Measurements from ENCODE around the gene FATE1.

Gene FATE1

DNA sequence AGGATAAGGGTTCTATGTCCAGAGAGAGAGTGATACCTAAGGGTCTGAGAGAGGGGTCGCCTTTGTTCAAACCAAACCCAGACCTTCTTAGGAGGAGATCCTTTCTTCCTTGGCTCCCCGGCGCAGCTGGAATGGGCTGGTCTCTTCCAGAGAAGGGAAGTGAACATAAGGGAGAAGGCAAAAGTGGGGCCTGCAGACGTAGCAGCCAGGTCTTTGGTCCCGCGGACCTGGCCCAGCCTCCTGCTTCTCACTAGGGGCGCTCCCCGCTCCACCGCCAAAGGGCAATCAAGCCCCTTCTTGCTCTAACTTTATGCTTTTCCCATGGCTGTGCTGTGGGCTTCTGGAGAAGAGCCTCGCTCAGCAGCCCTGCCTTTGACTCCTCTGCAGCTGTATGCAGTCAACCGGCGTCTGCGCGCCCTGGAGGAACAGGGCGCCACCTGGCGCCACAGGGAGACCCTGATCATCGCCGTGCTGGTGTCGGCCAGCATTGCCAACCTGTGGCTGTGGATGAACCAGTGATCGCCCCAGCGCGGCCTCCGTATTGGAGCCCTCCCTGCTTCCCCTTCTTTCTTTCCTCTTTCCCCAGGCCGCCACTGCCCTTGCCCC lies 6.5 kb downstream of the FATE1 start:
- no peak for TF ChIP-seq ZNF274 (IDR thresholded peaks at IDR 0.05; ENCODE audit: low read depth, low read length)
- H3K4me3 ChIP-seq (ENCODE audit: low read length): no peak overlapping the region

DNA sequence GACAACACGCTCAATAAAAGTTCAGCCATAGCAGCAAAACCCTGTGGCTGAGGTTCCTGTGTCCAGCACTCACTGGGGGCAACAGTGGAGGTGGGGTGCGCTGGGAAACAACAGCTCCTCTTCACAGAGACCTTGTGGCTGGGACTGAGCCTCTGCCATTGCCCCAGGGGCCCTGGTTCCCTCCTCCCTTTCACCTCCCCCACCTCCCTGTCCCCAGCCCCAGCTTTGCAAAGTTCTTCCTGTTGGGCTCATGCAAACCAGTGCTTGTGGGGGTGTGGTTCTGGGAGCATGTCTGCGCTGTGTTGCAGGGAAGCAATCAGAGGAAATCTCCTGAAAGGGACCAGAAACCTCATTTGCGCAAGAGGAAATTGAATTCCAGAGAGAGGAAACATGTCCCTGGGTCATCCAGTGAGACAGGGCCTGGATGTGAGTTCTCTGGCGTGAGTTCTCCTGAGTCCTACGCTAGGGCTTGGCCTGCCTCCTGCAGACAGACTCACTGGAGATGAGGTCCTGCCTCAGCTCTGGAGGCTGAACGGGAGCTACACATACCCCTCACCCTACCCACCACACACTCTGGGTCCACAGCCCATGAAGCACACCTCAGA lies 7.4 kb downstream of the FATE1 start:
- no peak for TF ChIP-seq ZNF274 (IDR thresholded peaks at IDR 0.05; ENCODE audit: low read depth, low read length)
- H3K4me3 ChIP-seq (ENCODE audit: low read length): no peak overlapping the region

DNA sequence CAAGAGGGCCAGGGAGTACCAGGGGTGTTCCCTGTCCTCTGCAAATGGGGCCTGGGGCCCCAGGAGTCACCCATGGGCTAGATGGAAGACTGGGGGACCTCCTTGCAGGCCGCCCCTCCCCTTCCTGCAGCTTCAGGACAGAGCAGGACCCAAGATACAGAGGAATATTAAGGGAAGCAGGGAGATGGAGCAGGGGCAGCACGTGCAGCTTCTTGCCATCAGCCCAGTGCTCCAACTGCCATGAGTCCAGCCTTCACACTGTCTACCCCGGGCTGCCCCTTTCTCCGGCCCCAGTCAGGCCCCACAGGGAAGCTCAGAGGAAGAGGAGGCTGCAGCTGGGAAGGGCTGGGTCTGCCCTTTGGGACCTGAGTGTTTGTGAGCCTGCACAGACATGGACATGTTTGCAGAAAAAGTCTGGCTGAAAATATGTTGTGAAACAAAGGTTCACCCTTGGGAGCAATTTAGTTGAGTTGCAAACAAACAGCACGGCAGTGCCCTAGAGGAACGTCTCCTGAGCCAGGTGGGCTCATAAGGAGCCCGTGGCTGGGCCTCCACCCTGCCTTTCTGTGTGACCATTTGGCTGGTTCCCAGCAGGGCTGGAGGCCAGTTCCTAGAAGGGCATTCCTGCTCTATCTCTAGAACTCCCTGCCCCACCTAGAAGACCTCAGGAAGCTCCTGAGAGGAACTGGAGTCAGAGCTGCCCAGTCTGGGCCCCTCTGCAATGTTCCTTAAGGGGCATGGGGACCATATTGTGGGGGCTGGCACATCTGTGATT lies 8.9 kb downstream of the FATE1 start:
- no peak for TF ChIP-seq ZNF274 (IDR thresholded peaks at IDR 0.05; ENCODE audit: low read depth, low read length)
- H3K4me3 ChIP-seq (ENCODE audit: low read length): no peak overlapping the region

DNA sequence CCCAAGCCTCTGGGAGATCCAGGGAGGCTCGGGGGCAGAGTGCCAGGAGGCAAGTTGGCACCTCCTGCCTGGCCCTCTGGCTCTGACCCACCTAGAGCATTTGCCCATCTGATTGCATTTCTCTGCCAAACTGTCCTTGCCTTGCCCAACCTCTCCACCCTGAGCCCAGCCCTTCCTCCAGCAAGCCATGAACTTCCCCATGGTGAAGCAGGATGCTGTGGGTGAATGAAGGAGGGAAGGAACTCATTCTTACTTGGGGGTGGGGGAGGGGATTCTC lies 9.4 kb downstream of the FATE1 start:
- no peak for TF ChIP-seq ZNF274 (IDR thresholded peaks at IDR 0.05; ENCODE audit: low read depth, low read length)
- H3K4me3 ChIP-seq (ENCODE audit: low read length): no peak overlapping the region

DNA sequence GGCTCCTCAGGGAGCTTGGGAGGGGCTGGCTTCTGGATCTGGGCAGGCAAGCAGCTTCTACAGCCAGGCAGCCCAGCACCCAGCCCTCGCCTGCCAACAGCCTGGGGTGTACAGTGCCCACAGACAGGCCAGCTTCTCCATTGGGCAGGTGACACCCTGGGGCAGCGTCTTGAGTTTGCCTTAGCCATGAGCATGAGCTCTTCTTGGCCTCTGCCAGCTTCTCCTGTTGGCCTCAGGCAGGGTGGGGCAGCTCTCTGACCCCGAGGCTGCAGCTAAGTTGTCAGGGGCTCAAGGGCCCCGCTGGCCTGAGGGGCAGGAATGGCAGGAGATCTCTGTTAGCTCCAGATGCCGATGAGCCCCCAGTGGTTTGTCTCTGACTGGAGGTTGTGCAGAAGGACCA lies 10.9 kb downstream of the FATE1 start:
- no peak overlapping the region for H3K4me3 ChIP-seq (ENCODE audit: low read length)
- TF ChIP-seq ZNF274 (IDR thresholded peaks at IDR 0.05; ENCODE audit: low read depth, low read length): no peak

DNA sequence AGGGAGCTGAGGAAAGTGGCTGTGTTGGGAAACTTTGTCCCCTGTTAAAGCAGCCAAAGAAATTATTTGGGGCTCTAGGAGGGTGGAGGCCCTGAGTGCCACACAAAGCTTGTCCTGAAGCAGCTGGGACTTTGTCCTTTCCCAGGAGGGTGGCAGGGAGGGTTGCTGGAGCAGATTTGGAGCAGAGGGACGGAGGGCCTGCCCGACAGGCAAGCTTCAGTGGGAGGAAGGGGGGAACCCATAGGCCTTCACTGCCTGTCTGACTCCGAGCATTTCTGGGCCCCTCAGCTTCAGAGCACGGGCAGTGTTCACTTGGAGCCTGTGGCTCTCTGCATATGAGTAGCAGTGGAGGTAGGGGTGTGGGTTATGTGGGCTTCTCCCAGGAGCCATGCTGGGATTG lies 11.5 kb downstream of the FATE1 start:
- TF ChIP-seq ZNF274 (IDR thresholded peaks at IDR 0.05; ENCODE audit: low read depth, low read length): no peak
- no peak overlapping the region for H3K4me3 ChIP-seq (ENCODE audit: low read length)

DNA sequence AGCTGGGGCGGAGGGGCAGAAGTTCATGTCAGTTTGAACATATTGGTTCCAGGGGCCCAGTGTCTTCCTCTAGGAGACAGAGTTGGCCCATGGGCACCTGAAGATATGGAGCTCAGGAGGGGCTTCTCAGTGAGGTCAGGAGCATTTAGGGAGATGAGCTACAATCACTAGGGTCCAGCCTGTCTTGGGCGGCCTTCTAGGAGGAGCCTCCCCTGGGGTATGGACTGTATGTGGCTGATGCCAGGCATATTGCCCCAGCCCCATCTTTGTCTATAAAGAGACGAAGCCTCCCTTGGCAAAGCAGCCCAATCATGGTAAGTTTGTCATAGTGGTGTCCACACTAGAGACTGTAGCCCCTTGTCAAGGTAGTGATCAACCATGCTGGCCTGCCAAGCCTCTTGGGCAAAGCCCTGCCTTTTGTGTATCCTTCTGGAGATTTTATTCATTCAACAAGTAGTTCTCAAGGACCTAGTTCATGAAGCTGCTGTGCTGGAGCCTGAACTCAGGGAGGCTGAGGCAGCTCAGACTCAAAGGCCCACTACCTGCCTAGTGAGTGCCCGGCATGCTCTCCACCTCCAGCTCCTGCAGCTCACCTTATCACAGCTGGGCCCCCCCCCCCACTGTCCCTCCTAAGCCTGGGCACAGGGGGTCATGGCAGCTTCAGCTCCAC lies 13.4 kb downstream of the FATE1 start:
- no peak for TF ChIP-seq ZNF274 (IDR thresholded peaks at IDR 0.05; ENCODE audit: low read depth, low read length)
- H3K4me3 ChIP-seq (ENCODE audit: low read length): no peak overlapping the region

DNA sequence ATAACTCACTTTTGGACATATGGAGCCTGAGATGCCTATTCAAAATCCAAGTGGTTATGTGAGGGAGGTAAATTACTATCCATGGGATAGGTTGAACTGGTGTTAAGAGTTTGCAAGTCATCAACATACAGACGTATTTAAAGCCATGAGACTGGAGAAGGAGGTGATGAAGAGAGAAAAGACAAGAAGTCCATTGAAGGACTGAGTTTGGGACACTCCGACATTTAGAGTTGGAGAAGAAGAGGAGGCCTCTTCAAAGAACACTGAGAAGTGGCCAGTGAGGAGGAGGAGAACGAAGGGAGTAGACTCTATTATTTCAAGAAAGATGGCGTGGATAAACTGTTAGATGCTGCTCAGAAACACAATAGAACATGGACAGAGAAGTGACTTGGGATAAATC lies 18.6 kb downstream of the FATE1 start, which contains the start of gene CNGA2:
Gene CNGA2, plus strand, starts transcription at position 301 of the 400 bp plus-strand sequence. CDS start 3,738 bp downstream, outside the sequence.
- TF ChIP-seq ZNF274 (IDR thresholded peaks at IDR 0.05; ENCODE audit: low read depth, low read length): no peak

DNA sequence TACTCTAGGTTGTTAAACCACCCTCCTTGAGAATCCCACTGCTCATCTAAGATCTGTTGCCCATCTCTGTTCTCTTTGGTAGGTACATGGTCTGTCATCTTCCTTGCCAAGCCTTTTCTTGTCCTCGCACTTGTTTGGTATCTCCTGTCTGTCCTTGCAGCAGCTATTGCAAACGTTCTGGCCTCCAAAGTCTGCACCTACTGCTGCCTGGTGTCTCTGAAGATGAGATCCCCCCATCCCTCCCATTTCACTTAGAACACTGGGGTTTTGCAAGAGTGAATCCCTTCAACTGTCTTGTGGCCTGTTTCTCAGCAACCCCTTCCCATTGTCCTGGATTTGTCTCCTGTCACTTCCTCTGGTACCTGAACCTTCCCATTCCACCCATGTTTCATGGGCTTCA lies 19.4 kb downstream of the FATE1 start:
- no peak overlapping the region for H3K4me3 ChIP-seq (ENCODE audit: low read length)
- TF ChIP-seq ZNF274 (IDR thresholded peaks at IDR 0.05; ENCODE audit: low read depth, low read length): no peak

More for the DNA sequence above, 18.6 kb downstream of the FATE1 start, which contains the start of gene CNGA2:
- no peak within 1 kb of the TSS for H3K4me3 ChIP-seq (ENCODE audit: low read length)

DNA sequence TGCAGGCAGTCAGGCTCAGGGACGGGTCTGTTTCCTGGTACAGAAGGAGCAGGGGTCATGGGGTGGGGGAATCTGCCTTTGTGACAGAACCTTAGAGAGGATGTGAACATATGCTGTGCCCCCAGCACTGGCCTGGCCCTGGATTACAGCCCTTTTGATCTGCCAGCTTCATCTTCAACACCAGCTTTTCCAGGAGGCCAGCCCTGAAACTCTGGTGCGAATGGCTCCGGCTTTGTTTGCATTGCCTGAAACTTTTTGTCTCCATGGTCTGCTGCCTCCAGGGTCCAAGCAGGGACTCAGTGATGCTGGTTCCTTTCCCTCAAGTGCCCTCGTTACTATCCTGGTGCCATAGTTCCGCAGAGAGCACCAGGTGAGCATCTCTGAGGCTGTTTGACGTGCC lies 20.9 kb downstream of the FATE1 start:
- no peak overlapping the region for H3K4me3 ChIP-seq (ENCODE audit: low read length)
- no peak for TF ChIP-seq ZNF274 (IDR thresholded peaks at IDR 0.05; ENCODE audit: low read depth, low read length)

DNA sequence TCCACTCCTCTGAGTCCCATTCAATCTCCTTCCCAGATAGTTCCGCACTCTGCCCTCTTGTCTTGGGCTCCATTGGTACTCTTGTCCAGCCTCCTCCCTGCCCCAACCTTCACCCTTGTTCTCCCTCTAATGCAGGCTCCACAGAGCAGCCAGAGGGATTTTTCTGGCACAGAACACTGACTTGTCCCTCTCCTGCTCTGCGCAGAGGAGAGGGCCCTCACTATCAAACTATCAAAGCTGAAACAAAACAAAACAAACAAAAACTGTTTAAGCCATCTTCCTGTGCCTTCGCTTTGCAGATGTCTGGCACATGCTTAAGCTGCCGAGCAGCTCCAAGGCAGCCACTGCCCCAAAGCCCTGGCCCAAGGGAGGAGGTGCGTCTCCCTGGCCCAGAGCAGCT lies 21.7 kb downstream of the FATE1 start:
- no peak overlapping the region for H3K4me3 ChIP-seq (ENCODE audit: low read length)
- no peak for TF ChIP-seq ZNF274 (IDR thresholded peaks at IDR 0.05; ENCODE audit: low read depth, low read length)

DNA sequence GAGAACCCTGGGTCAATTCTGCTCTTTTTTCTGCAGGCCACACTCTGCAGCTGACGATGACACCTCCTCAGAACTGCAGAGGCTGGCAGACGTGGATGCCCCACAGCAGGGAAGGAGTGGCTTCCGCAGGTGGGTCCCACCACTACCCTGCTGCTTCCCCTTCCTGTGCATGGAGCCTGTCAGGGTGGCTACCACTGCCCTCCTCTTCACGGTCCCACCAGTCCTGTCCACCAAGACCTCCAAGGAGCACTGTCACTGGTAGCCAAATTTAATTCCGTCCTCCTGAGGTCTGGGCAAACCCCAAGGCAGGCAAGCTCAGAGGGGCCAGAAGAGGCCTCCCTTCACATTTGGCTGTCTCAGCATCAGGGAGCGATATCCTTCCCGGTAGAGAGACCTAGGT lies 22.9 kb downstream of the FATE1 start:
- no peak overlapping the region for H3K4me3 ChIP-seq (ENCODE audit: low read length)
- no peak for TF ChIP-seq ZNF274 (IDR thresholded peaks at IDR 0.05; ENCODE audit: low read depth, low read length)

DNA sequence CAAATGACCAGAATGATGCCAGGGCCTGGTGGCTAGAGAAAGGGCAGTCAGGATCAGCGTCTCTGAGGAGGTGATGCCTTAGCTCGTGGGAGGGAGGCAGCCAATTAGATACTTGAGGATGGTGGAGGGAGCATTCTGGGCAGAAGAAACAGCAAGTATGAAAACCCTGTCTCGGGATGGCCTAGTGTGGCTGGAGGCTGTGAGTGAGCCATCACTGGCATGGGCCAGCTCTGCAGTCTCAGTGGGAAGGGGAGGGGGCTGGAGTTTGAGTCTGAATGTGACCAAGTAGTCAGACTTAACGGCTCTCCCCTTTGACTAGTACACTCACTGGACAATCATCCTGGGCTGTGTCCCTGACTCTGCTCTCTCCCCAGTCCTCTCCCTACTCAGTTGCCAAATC lies 25.8 kb downstream of the FATE1 start:
- TF ChIP-seq ZNF274 (IDR thresholded peaks at IDR 0.05; ENCODE audit: low read depth, low read length): no peak

DNA sequence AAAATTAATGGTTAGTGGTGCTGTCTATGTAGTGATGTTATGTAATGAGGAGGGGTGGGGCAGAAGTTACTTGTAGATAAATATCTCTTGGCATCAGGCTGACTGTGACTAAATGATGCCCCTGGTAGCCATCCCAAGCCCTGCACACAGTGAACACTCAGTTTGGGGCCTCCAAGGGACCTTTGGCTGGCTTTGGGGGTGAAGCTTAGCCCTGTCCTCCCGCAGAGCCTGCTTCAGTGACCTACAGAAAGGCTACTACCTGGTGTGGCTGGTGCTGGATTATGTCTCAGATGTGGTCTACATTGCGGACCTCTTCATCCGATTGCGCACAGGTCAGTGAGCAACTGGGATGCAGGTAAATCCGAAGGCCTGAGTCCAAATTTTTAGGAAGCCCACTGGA lies 26.5 kb downstream of the FATE1 start:
- no peak overlapping the region for H3K4me3 ChIP-seq (ENCODE audit: low read length)
- no peak for TF ChIP-seq ZNF274 (IDR thresholded peaks at IDR 0.05; ENCODE audit: low read depth, low read length)

More for the DNA sequence above, 25.8 kb downstream of the FATE1 start:
- H3K4me3 ChIP-seq (ENCODE audit: low read length): no peak overlapping the region

Measured in GM08714 (cell line).